Duodenal mucosa (tissue), 2 donors: Measurements from ENCODE around the gene ABL1.

Experiments used
- H3K27ac ChIP-seq: one replicate; pipeline ENCODE4 v1.7.0; 2013; ENCODE audit warnings: low read depth, low read length
- H3K27me3 ChIP-seq, 2 donors: one replicate each; pipeline ENCODE4 v1.7.0; 2013; ENCODE audit warnings: low read length in 2 of 2, control low read depth in 1 of 2; ENCODE audit not compliant: insufficient read depth in 2 of 2, control insufficient read depth in 1 of 2
- H3K36me3 ChIP-seq, 2 donors: one replicate each; pipeline ENCODE4 v1.7.0; 2013; ENCODE audit warnings: low read length in 2 of 2, control low read depth in 1 of 2; ENCODE audit not compliant: insufficient read depth in 2 of 2, control insufficient read depth in 1 of 2
- H3K4me1 ChIP-seq, 2 donors: one replicate each; pipeline ENCODE4 v1.7.0; 2013; ENCODE audit warnings: low read length in 2 of 2, control low read depth in 1 of 2; ENCODE audit not compliant: insufficient read depth in 2 of 2, control insufficient read depth in 1 of 2
- H3K4me3 ChIP-seq, 2 donors: one replicate each; pipeline ENCODE4 v1.7.0; 2013; ENCODE audit warnings: low read length in 2 of 2, low read depth in 1 of 2
- H3K9ac ChIP-seq, 2 donors: one replicate each; pipeline ENCODE4 v1.7.0; 2013; ENCODE audit warnings: low read length in 2 of 2, low read depth in 1 of 2
- H3K9me3 ChIP-seq, 2 donors: one replicate each; pipeline ENCODE4 v1.7.0; 2013; ENCODE audit warnings: low read length in 2 of 2, control low read depth in 1 of 2; ENCODE audit not compliant: control insufficient read depth in 1 of 2

Gene ABL1

GRCh38 chr9:130882696-130883225 lies 47.7 kb downstream of the ABL1 start:
- Histone ChIP-seq H3K36me3 (peaks cover 53 to 97% of the 10 kb centered on the region in 2 donors), H3K27ac (no peak overlapping the region)

GRCh38 chr9:130883479-130883878 lies 48.4 kb downstream of the ABL1 start:
- H3K27me3 ChIP-seq, result no peaks in the 10 kb centered on the region
- no peak overlapping the region for H3K4me3 ChIP-seq
- H3K27ac ChIP-seq, result no peak overlapping the region
- no peaks in the 10 kb centered on the region for H3K9me3 ChIP-seq
- H3K9ac ChIP-seq, result no peak overlapping the region
- H3K4me1 ChIP-seq, result peaks cover 0 to 8% of the 10 kb centered on the region in 2 donors
- H3K36me3 ChIP-seq, result peaks cover 55 to 99% of the 10 kb centered on the region in 2 donors

More at GRCh38 chr9:130882696-130883225, 47.7 kb downstream of the ABL1 start:
- Histone ChIP-seq H3K9ac (no peak overlapping the region), H3K27me3 (no peaks in the 10 kb centered on the region), H3K4me3 (no peak overlapping the region), H3K9me3 (no peaks in the 10 kb centered on the region), H3K4me1 (peaks cover 0 to 8% of the 10 kb centered on the region in 2 donors)

GRCh38 chr9:130884111-130884531 lies 49.1 kb downstream of the ABL1 start:
- Histone ChIP-seq H3K9me3 (no peaks in the 10 kb centered on the region), H3K27ac (no peak overlapping the region), H3K9ac (no peak overlapping the region), H3K36me3 (peaks cover 58 to 99% of the 10 kb centered on the region in 2 donors), H3K27me3 (no peaks in the 10 kb centered on the region), H3K4me3 (no peak overlapping the region), H3K4me1 (peaks cover 0 to 8% of the 10 kb centered on the region in 2 donors)

- peaks cover 0 to 6% of the 10 kb centered on the region in 2 donors for H3K4me1 ChIP-seq
- no peak overlapping the region for H3K4me3 ChIP-seq
- no peaks in the 10 kb centered on the region for H3K9me3 ChIP-seq
- H3K27ac ChIP-seq, result no peak overlapping the region
- H3K9ac ChIP-seq, result no peak overlapping the region
- no peaks in the 10 kb centered on the region for H3K27me3 ChIP-seq
- peaks cover 52 to 94% of the 10 kb centered on the region in 2 donors for H3K36me3 ChIP-seq
Observed at GRCh38 chr9:130884542-130885483, 49.8 kb downstream of the ABL1 start.

GRCh38 chr9:130885484-130886375 lies 50.7 kb downstream of the ABL1 start:
- Histone ChIP-seq H3K9ac (no peak overlapping the region), H3K27ac (no peak overlapping the region), H3K4me1 (no peaks in the 10 kb centered on the region), H3K4me3 (no peak overlapping the region), H3K36me3 (peaks cover 42 to 92% of the 10 kb centered on the region in 2 donors), H3K9me3 (no peaks in the 10 kb centered on the region), H3K27me3 (no peaks in the 10 kb centered on the region)

GRCh38 chr9:130886981-130887380 lies 51.9 kb downstream of the ABL1 start:
- Histone ChIP-seq H3K4me3 (no peak overlapping the region), H3K27me3 (no peaks in the 10 kb centered on the region), H3K9me3 (no peaks in the 10 kb centered on the region), H3K36me3 (peaks cover 36 to 88% of the 10 kb centered on the region in 2 donors), H3K9ac (no peak overlapping the region), H3K27ac (no peak overlapping the region), H3K4me1 (no peaks in the 10 kb centered on the region)

GRCh38 chr9:130887494-130888144 lies 52.6 kb downstream of the ABL1 start:
- Histone ChIP-seq H3K4me1 (no peaks in the 10 kb centered on the region), H3K27ac (no peak overlapping the region), H3K36me3 (peaks cover 33 to 86% of the 10 kb centered on the region in 2 donors), H3K27me3 (no peaks in the 10 kb centered on the region), H3K9ac (no peak overlapping the region), H3K9me3 (no peaks in the 10 kb centered on the region), H3K4me3 (no peak overlapping the region)

GRCh38 chr9:130888146-130888885 lies 53.3 kb downstream of the ABL1 start:
- H3K9ac ChIP-seq, result no peak overlapping the region
- H3K36me3 ChIP-seq, result peaks cover 33 to 86% of the 10 kb centered on the region in 2 donors
- no peak overlapping the region for H3K4me3 ChIP-seq
- no peaks in the 10 kb centered on the region for H3K4me1 ChIP-seq
- no peak overlapping the region for H3K27ac ChIP-seq
- no peaks in the 10 kb centered on the region for H3K27me3 ChIP-seq
- H3K9me3 ChIP-seq, result no peaks in the 10 kb centered on the region

- Histone ChIP-seq H3K4me3 (no peak overlapping the region), H3K36me3 (peaks cover 22 to 71% of the 10 kb centered on the region in 2 donors), H3K27me3 (no peaks in the 10 kb centered on the region), H3K4me1 (peaks cover 7 to 14% of the 10 kb centered on the region in 2 donors), H3K9ac (no peak overlapping the region), H3K27ac (no peak overlapping the region), H3K9me3 (no peaks in the 10 kb centered on the region)
Observed at GRCh38 chr9:130890124-130890523, 55.1 kb downstream of the ABL1 start.
